OCI-M2 (cell line): ENCODE measurements around the gene LRRTM1.

Experiments used
- DNase-seq: peaks from one replicate; lab custom pipeline; 2025; ENCODE audit not compliant: unreplicated experiment; lab: John Stamatoyannopoulos, UW

The LRRTM1 gene, protein sequence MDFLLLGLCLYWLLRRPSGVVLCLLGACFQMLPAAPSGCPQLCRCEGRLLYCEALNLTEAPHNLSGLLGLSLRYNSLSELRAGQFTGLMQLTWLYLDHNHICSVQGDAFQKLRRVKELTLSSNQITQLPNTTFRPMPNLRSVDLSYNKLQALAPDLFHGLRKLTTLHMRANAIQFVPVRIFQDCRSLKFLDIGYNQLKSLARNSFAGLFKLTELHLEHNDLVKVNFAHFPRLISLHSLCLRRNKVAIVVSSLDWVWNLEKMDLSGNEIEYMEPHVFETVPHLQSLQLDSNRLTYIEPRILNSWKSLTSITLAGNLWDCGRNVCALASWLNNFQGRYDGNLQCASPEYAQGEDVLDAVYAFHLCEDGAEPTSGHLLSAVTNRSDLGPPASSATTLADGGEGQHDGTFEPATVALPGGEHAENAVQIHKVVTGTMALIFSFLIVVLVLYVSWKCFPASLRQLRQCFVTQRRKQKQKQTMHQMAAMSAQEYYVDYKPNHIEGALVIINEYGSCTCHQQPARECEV

DNA sequence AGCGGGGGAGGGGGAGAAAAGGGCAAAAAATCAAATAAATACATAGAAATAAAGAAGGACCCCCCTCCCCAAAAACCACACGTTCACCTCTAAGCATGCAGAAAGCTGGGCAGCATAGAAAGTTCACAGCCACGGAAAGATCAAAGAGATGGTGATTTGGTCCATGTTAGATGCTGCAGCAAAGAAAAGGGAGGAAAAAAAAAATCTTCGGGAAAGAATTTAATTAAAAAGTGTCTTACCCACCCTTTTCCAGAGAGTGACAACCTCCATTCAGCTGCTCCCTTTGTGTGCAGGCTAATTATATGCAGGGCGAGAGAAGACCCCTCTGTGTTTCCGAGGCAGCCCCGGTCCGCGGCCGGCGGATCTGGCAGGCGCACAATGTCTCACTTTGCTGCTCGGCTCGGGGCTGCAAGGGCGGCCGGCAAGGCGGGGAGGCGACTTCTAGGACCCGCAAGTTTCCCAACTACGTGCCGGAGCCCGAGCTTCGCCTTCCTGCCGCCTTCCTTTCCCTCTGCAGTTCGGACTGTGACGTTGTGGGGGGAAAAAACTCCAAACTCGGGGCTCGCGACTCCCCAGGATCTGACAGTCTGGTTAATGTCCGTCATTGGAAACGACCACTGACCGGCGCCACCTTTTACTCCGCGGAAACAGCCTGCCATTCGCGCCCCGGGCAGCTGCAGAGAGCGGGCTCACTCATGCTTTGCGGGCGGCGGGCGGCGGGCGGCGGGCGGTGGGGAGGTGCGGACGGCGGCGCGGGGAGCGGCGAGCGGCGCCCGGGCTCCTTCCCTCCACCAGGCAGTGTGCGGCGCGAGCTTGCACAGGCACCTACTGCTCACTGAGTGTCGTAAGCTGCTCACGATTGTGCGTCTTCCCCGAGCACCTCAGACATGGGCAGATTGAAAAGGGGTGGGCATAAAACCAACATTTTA, at the start of gene LRRTM1:
Gene LRRTM1 (minus strand): TSS at position 844 of the 929 bp plus-strand sequence. CDS start 933 bp downstream, outside the sequence.
- no peak for DNase-seq

DNA sequence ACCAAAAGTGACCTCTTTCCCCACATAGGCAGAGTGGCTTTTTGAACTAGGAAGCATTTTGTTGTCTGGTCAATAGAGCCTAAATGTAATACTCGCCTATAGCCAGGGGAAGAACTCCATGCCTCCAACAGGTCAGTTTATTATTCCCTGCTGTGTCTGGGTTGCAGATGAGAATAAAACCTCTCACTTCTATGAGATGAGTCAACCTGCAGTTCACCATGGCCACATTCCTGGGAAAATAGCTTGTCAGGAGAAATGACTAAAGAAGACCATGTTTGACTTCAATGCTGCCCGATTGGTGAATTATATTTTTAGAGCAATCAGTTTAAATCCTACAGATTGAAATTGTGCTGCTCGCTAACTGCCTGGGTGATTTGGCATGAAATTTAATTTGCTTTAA, 46.7 kb upstream of the LRRTM1 start:
- no peak for DNase-seq

DNA sequence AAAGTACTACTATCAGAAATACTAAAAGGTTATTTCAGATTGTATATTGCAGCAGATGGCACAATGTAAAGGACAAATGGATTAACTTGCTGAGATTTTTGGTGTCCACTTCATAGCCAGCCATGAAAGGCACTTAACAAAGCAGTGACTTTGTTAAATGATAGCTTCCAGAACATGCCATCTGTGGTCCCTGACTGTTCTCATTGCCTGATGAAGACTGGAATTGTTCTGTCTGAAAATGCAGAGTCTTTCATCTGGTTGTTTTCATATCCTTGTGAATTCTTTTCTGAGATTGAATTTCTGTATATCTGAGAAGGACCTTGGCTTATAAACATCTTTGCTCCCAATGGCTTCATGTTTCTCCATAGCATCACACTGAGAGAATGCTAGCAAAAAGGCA, 44.4 kb upstream of the LRRTM1 start:
- DNase-seq = no peak

DNA sequence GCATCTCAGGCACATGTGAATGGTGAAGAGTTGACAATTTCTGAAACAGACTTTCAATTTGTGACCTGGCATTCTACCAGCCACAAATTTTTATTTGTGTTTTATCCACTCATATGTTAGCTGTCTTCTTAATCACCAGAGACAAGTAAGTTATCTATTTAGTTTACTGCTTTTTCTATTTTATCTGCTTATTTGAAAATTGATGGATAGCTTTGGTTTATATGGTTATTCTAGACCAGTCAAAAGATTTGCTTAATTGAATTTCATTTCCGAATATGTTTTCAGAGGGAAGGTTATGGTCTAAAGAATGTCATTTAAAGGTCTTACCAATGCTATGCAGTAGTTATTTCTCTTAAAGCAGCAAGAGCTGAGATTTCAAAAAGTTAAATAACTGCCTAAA, 43.5 kb upstream of the LRRTM1 start:
- DNase-seq = no peak

DNA sequence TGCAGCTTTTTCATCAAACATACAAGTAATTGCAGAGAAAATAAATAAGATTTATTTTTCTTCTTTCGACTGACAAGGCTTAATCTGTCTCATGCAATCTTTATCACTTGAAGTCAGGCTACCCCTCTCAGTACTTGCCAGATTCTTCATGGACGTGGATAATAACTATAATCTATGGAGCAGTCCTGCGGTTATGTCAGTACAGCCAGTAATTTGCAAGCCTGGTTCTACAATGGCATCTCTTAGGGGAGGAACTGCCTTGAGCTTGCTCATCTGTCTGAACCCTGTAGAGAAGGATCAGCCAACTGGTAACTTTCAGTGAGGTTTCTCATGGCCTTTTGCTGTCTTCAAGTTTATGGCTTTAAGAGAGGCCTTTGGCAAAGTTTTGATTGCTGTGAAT, 35.5 kb upstream of the LRRTM1 start:
- DNase-seq = no peak

DNA sequence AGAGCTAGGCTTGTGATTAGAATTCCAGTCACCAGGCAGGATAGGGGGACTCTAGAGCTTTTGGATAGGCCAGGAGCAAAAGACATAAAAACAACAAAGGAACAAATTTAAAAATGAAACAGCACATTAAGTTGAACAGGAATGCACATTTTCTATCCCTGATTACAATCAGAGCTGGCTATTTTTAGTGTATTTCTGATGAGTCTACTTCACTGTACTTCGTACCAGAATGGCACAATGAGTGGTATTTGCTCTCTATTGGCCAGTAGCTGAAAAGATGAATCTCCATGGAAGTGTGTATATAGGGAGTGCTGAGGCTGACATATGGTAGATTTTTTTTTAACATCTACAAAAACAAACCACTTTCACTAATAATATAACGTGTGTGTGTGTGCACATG, 34.2 kb upstream of the LRRTM1 start:
- no peak for DNase-seq

DNA sequence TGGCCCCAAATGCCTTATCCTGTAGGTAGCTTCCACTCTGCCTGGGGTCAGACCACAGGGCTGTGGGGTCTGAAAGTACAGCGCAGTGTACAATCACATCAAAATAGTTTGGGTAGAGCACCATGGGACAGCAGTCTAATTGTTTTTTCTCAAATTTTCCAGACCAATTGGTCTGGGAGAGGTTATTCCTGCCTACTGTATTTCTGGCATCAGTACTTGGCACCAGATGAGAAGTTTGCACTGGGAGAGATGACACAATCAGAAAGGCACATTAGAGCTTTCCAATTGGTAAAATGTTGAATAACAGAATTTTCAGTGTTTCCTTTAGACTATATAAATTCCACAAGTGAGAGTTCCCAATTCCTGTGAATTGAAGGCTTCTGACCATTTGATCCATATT, 30.9 kb upstream of the LRRTM1 start:
- no peak for DNase-seq

DNA sequence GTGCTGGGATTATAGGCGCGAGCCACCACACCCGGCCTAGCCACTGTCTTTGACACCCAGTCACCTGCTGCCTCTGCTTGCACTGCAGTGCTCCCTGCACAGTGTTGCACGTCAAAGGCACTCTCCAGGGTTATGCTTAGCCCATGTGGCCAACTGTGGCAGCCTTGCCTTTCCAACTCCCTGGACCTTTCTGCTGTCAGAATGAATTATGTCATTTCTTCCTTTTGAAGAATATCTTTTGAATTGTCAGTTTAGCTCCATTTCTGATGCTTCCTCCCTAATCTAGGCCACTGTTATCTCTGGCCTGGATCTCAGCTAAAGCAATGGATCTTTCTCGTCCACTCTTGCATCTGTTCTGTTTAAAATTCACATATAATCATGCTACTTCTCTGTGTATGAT, 29.3 kb upstream of the LRRTM1 start:
- no peak for DNase-seq

DNA sequence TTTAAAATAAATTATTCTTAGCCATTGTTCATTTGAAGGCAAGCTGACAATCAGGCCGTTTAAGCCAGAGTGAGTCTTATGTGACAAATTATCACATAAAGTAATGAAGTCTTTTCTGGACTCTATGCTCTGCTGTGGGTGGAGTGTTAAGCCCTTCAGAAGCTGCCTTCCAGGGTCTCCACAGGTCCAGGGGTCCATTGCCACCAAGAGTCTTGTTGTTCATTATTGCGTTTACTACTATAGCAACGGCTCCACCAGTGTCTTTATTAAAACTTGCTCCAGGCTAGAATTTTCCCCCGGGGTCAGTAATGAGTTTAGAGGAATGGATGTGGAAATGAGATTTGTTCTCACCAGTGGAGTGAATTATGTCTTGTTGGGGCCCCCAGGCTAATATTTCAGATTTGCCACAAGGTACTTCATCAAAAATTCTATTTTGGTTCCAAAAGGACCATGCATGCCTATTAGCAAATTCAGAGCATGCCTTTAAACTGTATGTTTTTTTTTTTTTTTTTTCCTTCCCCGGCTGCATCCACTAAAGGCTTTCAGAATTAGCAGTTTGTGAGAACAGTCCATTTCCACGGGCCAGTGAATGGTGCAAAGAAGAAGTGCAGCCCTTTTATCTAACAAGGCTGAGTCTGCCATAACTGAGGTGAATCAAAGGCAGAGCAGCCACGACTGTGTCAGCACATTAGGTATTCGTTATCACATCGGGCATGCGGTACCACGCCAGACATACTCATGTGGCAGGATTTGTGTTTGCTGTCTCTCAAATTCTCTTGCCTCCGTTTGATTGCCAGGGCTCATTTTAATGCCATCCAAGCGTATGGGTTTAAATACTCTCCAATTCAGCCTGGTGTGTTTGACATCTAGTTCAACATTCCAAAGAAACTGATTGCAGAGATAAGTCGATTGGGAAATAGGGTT, 26.2 kb upstream of the LRRTM1 start:
- no peak for DNase-seq

DNA sequence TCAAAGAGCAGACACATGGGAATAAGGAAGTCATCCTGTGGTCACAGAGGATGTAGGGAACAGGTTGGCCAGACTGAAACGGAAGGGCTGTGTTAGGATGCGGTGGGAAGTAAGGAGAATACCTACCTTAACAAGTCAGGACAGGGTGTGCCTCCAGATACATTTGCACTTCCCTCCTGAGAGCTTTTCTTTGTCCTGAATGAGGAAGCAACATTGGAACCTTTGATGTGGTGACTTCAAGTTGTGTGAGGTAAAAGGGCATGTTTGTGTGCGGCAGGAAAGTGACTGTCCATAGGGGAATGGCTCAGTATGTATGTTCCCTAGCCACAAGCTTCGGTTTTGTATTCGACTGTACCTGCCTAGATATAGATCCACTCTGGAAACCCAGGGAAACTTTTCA, 24.9 kb upstream of the LRRTM1 start:
- DNase-seq = no peak

DNA sequence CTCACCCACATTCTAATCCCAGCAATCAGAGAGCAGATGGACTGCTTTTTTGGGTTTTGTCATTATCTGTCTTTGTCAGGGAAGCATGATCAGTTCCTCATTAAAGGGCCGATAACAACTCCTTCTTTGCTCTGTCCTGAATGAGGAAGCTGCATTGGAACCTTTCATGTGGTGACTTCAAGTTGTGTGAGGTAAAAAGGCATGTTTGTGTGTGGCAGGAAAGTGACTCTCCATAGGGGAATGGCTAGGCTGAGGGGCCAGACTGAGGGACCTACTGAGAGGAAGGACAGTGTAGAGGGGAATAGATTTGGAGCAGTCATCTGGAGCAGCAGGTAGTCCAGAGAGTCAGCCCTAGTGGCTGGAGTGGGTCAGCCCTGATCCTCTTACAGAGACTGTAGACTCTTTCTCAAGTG, 23.6 kb upstream of the LRRTM1 start:
- DNase-seq = no peak

DNA sequence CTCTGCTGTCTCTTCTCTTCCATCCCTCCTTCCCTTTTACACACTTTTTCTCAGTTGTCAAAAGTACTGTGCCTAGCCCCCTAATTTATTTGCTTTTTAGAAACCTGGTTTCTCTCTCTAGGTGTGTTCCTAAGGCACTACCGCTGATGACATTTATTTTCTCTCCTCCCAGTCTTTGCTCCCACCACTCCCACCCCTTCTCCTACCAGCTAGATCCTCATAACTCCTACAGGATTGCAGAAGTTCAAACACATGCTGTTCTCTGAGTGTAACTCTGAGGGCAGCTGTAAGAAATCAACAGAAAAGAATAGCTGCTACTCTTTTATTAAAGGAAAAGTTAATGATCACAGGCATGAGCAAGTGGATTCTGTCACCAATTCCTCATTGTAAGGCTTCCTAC, 22.3 kb upstream of the LRRTM1 start:
- DNase-seq = no peak

DNA sequence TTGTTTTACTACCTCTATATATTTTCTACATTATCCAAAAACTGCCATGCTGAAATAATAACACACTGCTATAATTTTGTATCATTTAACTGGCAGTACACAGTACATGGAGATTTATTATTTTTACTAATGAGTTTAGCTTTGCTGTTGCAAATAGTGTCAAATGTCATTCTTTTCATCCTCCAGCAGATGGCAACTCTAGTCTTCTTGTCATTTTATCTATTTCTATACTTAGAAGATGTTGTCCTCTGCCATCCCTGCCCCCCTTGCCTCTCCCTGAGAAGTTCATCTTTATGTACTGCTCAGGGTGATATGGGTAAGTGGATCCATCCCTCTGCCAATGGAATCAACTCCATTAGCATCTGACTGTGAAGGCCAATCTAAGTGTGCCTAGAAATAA, 21.7 kb upstream of the LRRTM1 start:
- DNase-seq = no peak

DNA sequence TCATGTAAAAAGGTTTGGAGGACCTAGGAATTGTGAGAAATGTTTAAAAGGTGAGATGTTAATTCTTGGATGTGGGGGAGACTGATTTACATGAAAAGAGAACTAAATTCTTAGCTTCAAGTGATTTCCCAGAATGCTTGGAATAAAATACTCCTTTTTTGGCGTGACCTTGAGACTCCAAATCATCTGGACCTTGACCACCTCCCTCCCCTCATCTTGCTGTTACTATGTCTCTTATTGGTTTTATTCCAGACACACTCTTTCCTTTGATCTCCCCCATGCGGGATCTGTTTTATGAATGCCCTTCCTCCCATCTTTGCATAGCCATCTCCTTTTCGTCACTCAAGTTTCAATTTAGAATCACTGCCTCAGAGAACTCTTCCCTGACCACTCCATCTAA, 20.0 kb upstream of the LRRTM1 start:
- DNase-seq = no peak

DNA sequence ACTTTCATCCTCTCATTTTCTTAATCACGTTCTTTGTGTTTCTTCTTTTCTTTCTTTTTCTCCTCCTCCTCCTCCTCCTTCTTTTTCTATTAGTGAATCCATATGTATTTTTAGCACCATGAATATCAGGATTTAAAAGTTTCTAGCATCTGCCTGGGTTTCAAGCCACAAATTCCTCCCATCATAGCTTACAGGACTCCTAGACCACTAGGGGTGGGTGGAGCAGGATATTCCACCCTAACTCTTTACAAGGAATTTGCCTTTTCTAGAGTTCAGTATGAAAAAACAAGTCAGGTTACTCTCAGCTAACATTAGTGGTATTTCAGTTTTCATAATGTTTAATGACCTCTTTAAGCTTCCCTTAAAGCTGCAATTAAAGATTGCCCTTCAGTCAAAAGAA, 19.1 kb upstream of the LRRTM1 start:
- no peak for DNase-seq

DNA sequence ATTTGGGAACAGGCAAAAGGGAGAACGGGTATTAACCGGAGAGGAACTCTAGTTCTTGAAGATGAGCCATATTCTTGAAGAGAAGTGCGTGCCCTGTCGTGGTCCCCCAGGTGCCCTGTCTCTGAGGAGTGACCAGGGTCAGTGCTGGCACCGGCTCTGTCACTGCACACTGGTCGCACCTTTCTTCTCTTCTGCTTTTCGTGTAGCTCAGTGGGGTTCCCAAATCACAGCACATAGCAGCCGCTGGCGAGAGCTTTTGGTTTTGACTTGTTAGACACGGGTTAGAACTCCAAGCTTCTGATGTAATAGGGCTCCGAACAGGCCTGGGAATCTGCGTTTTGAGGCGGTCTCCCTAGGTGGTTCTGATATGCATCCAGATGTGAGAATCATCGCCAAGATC, 18.4 kb upstream of the LRRTM1 start:
- no peak for DNase-seq

DNA sequence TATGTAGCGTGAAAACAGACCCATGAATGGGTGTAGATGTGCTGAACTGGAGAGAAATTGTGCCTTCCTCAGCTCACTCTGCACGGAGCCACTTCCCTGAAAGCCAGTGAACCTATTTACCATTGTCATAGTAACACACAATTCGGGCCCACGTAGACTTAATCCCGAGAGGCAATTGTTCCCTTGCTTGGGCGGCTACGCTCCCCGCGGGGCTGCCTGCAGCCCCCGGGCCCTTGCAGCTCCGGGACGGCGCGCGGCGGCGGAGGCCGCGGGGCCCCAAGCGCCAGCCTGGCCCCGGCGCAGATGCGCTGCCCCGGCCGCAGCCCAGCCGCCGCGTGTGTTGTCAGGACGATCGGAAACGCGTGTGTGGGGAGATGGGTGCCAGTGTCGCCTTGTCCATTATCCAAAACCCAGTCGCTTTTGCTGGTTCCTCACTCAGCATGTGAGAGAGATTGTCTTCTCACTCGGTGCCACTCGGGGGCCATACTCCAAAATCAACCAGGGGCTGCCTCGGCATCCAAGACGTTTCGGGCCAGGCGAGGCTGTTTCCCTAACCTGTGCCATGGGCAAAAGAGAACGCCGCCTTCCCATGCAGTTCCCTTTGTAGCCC, 17.9 kb upstream of the LRRTM1 start:
- DNase-seq = no peak

DNA sequence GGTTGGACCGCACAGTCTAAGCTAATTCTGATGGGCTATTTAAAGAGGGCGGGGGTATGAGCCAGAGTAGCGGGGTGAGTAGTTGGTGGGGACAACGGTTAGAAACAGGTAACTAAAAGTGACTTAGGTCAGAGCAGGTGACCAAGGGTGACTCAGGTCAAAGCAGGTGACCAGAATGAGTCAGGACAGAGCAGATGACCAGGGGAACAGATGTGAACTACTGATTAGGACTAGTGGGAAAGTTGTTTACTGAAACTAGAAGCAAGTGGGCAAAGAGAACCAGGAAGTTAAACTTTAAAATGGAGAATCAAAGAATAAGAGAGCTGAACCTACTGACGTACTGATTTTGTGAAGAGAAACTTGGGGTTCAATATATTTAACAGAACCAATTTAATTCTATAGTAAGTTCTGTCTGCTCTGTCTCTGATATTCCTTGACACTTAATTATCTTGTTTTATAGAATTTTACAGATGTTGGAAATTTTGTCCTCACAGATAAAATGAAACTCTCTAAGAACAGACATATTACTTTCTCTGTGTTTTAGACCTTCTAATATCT, 7.8 kb upstream of the LRRTM1 start:
- DNase-seq = no peak

DNA sequence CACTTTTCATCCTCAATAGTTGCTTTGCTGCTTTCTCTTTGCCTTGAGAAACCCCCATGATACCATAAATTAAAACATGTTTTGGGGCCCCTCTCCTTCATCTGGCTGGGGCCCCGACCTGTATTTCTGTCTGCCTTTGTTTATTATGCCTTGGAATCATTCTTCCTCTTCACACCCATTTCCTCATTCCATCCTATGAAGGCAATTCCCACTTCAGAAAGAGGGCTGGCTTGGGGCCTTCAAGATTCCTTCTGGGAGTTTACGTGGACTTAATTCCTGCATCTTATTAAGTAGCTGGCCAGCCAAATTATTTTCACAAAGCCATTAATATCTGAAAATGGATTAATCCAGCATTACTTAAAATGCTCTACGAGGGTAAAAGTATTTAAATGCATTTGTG, 6.8 kb upstream of the LRRTM1 start:
- DNase-seq = no peak
